Ishikawa (cell line): ENCODE measurements around the gene ZNF268.

ENCODE experiments used
- CEBPB ChIP-seq: IDR thresholded peaks from 2 replicates; pipeline ENCODE4 v1.6.1; 2012
- CREB1 ChIP-seq: IDR thresholded peaks from 2 replicates; pipeline ENCODE4 v1.6.1; 2012; ENCODE audit warnings: low read depth
- EGR1 ChIP-seq: IDR thresholded peaks from 2 replicates; pipeline ENCODE4 v1.6.1; 2012
- FOXM1 ChIP-seq: IDR thresholded peaks from 2 replicates; pipeline ENCODE4 v1.6.1; 2012; ENCODE audit warnings: low read depth, borderline replicate concordance
- MAX ChIP-seq: IDR thresholded peaks from 2 replicates; pipeline ENCODE4 v1.6.1; 2012
- TAF1 ChIP-seq: IDR thresholded peaks from 2 replicates; pipeline ENCODE4 v1.6.1; 2012; ENCODE audit warnings: low read depth, mild to moderate bottlenecking
- TCF12 ChIP-seq: IDR thresholded peaks from 2 replicates; pipeline ENCODE4 v1.6.1; 2012; ENCODE audit warnings: low read depth
- TEAD4 ChIP-seq: IDR thresholded peaks from 2 replicates; pipeline ENCODE4 v1.6.1; 2012
- USF1 ChIP-seq: IDR thresholded peaks from 2 replicates; pipeline ENCODE4 v1.6.1; 2012
- YY1 ChIP-seq: IDR thresholded peaks from 2 replicates; pipeline ENCODE4 v1.6.1; 2012; ENCODE audit warnings: low read depth

Gene ZNF268

GRCh38 chr12:133264173-133264572 is 82.9 kb downstream of the ZNF268 start:
- TF ChIP-seq EGR1 (no peak), TEAD4 (no peak), MAX (no peak), TAF1 (no peak), YY1 (no peak), CREB1 (no peak), CEBPB (no peak), FOXM1 (no peak), USF1 (no peak), TCF12 (no peak)
